ENCODE data around the gene ADAM10. TPM values are rescaled to one million over a fixed set of nuclear protein-coding genes. Genes with fewer than 3 reads are reported as not detected.

The ADAM10 gene
- polyA plus RNA-seq, 1 donor (not counting 4 experiments of a cell fraction or from before 2014, with no cell fraction given) = 198 TPM

DNA sequence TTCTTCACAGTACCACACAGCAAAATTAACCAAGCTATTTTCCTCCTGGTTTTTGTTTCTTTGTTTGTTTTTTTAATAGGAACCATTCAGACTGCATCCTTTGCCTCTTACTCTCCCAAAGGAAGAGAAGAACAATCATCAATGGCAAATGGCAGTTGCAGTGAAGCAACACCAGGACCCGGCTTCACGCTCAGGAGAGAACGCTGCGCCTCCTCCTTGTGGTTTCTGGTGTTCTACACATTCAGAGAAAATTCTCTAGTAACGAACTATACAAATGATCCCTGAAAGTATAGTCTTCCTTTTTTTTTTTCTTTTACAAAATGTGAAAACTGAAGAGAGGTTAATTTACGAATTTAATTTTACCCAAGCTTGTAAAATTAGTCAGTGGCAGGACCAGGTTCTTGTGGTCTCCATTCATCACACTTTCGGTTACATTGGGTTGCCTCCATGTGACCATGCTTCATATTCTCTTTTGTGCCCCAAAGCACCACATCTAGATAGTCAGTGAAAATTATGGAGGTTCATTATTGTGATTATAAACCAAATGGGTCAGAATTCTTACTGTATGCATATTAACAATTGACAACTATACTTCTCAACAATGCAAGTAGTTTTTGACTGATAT is 11.0 kb upstream of the ADAM10 start:
- H3K36me3 ChIP-seq (ENCODE audit: control insufficient read depth in 2 of 2, extremely low read depth in 1 of 2, insufficient read depth in 2 of 2, low read length in 2 of 2) = no peaks in the 10 kb centered on the region
- no peaks in the 10 kb centered on the region for H3K4me1 ChIP-seq (ENCODE audit: control insufficient read depth, extremely low read depth, insufficient read depth, low read length)
- no peaks in the 10 kb centered on the region for H3K79me2 ChIP-seq (ENCODE audit: control insufficient read depth, insufficient read depth, low read length)
- no peak overlapping the region for H2AFZ ChIP-seq (ENCODE audit: control insufficient read depth, low read length)
- no peak overlapping the region for H3K27ac ChIP-seq (ENCODE audit: control insufficient read depth, insufficient read depth, low read length)
- dilution Hi-C loops (cut with MboI; ENCODE audit: extremely low pct_ligation_motif_present, low sequenced_read_pairs) = no loop called here
- H3K9ac ChIP-seq (ENCODE audit: control insufficient read depth, extremely low read depth, insufficient read depth, low read length) = no peak overlapping the region
- H3K4me2 ChIP-seq (ENCODE audit: control insufficient read depth, extremely low read depth, insufficient read depth, low read depth, low read length) = no peak overlapping the region
- no peaks in the 10 kb centered on the region for H4K20me1 ChIP-seq (ENCODE audit: control insufficient read depth, extremely low read depth, insufficient read depth, low read length)
- no peaks in the 10 kb centered on the region for H3K9me1 ChIP-seq (ENCODE audit: control insufficient read depth, extremely low read depth, insufficient read depth, low read length)
- H3K4me3 ChIP-seq (ENCODE audit: control insufficient read depth in 2 of 3, extremely low read depth in 1 of 3, insufficient read depth in 2 of 3, low read depth in 1 of 3, low read length in 3 of 3) = no peak overlapping the region
- TF ChIP-seq, protein P1, sequence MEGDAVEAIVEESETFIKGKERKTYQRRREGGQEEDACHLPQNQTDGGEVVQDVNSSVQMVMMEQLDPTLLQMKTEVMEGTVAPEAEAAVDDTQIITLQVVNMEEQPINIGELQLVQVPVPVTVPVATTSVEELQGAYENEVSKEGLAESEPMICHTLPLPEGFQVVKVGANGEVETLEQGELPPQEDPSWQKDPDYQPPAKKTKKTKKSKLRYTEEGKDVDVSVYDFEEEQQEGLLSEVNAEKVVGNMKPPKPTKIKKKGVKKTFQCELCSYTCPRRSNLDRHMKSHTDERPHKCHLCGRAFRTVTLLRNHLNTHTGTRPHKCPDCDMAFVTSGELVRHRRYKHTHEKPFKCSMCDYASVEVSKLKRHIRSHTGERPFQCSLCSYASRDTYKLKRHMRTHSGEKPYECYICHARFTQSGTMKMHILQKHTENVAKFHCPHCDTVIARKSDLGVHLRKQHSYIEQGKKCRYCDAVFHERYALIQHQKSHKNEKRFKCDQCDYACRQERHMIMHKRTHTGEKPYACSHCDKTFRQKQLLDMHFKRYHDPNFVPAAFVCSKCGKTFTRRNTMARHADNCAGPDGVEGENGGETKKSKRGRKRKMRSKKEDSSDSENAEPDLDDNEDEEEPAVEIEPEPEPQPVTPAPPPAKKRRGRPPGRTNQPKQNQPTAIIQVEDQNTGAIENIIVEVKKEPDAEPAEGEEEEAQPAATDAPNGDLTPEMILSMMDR (optimal IDR thresholded peaks at IDR 0.05 in 1 of 3, IDR thresholded peaks at IDR 0.05 in 1 of 3, conservative IDR thresholded peaks at IDR 0.05 in 1 of 3; ENCODE audit: extremely low read depth in 1 of 3, insufficient read depth in 2 of 3, low read length in 3 of 3) = no peak
- TF ChIP-seq EZH2 (IDR thresholded peaks at IDR 0.05; ENCODE audit: low read length) = no peak
- H3K9me3 ChIP-seq (ENCODE audit: control insufficient read depth, low read depth, low read length) = peaks cover 2% of the 10 kb centered on the region
- DNase-seq (ENCODE audit: low read depth, low spot score) (no peak), FAIRE-seq (no peak)
- H3K27me3 ChIP-seq (ENCODE audit: control insufficient read depth, extremely low read depth, insufficient read depth, low read length) = no peaks in the 10 kb centered on the region

DNA sequence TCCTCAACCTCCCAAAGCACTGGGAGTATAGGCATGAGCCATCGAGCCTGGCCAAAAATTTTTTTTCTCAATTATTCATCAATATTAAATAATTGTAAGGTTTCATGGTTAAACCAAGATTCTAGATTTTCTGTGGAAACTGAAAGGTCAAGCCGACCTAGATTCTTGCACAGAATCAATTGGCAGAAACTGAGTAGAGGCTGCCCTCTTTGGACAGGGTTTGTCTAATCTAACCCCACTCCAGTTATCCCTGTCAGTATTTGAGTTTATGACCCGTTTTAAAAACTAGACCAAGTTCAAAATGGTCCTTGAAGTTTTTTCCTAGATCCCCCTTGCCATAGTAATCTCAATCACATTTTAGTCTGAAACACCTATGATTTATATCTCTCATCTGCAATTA is 8.6 kb upstream of the ADAM10 start:
- no peak overlapping the region for H3K27ac ChIP-seq (ENCODE audit: control insufficient read depth, insufficient read depth, low read length)
- no peaks in the 10 kb centered on the region for H3K27me3 ChIP-seq (ENCODE audit: control insufficient read depth, extremely low read depth, insufficient read depth, low read length)
- no peak overlapping the region for H2AFZ ChIP-seq (ENCODE audit: control insufficient read depth, low read length)
- H3K9me1 ChIP-seq (ENCODE audit: control insufficient read depth, extremely low read depth, insufficient read depth, low read length) = no peaks in the 10 kb centered on the region
- dilution Hi-C loops (cut with MboI; ENCODE audit: extremely low pct_ligation_motif_present, low sequenced_read_pairs) = no loop called here
- no peak overlapping the region for H3K4me2 ChIP-seq (ENCODE audit: control insufficient read depth, extremely low read depth, insufficient read depth, low read depth, low read length)
- no peaks in the 10 kb centered on the region for H3K79me2 ChIP-seq (ENCODE audit: control insufficient read depth, insufficient read depth, low read length)
- H3K36me3 ChIP-seq (ENCODE audit: control insufficient read depth in 2 of 2, extremely low read depth in 1 of 2, insufficient read depth in 2 of 2, low read length in 2 of 2) = no peaks in the 10 kb centered on the region
- no peaks in the 10 kb centered on the region for H4K20me1 ChIP-seq (ENCODE audit: control insufficient read depth, extremely low read depth, insufficient read depth, low read length)
- DNase-seq (ENCODE audit: low read depth, low spot score) (no peak), FAIRE-seq (no peak)
- no peak overlapping the region for H3K9ac ChIP-seq (ENCODE audit: control insufficient read depth, extremely low read depth, insufficient read depth, low read length)
- H3K4me3 ChIP-seq (ENCODE audit: control insufficient read depth in 2 of 3, extremely low read depth in 1 of 3, insufficient read depth in 2 of 3, low read depth in 1 of 3, low read length in 3 of 3) = no peak overlapping the region
- no peaks in the 10 kb centered on the region for H3K9me3 ChIP-seq (ENCODE audit: control insufficient read depth, low read depth, low read length)
- no peaks in the 10 kb centered on the region for H3K4me1 ChIP-seq (ENCODE audit: control insufficient read depth, extremely low read depth, insufficient read depth, low read length)
- TF ChIP-seq, protein P1 (optimal IDR thresholded peaks at IDR 0.05 in 1 of 3, IDR thresholded peaks at IDR 0.05 in 1 of 3, conservative IDR thresholded peaks at IDR 0.05 in 1 of 3; ENCODE audit: extremely low read depth in 1 of 3, insufficient read depth in 2 of 3, low read length in 3 of 3) = peak in 1 of 3 experiments; percentile 24
- no peak for TF ChIP-seq EZH2 (IDR thresholded peaks at IDR 0.05; ENCODE audit: low read length)
